ENCODE results near the gene SYNE1. TPM values are rescaled to one million over a fixed set of nuclear protein-coding genes. Genes with fewer than 3 reads are reported as not detected.
"Not testable (repeated sequence)": the region's sequence is repeated elsewhere in the genome, so short reads cannot be mapped to it uniquely, and the experiment has no call there.

SYNE1 gene
- total and polyA plus RNA-seq, 4 experiments from 2014 or later: 22.5 to 228 (median 144) TPM

DNA sequence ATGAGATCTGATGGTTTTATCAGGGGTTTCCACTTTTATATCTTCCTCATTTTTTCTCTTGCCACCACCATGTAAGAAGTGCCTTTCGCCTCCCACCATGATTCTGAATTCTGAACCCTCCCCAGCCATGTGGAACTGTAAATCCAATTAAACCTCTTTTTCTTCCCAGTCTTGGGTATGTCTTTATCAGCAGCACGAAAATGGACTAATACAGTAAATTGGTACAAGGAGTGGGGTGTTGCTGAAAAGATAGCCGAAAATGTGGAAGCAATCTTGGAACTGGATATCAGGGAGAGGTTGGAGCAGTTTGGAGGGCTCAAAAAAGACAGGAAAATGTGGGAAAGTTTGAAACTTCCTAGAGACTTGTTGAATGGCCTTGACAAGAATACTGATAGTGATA lies 560.9 kb downstream of the SYNE1 start:
- H3K4me1 Mint-ChIP-seq; H3K4me3 ChIP-seq (ENCODE audit: low read length in 2 of 2); DNase-seq; H3K27ac Mint-ChIP-seq; H3K27ac ChIP-seq (ENCODE audit: low read depth, low read length); H3K4me1 ChIP-seq (ENCODE audit: insufficient read depth, low read length); CTCF ChIA-PET (ENCODE audit: partially characterized antibody); H3K4me3 Mint-ChIP-seq; H3K27me3 Mint-ChIP-seq; POLR2A ChIA-PET (ENCODE audit: partially characterized antibody); H3K9me3 ChIP-seq (ENCODE audit: control insufficient read depth in 1 of 2, low read length in 2 of 2); H3K27me3 ChIP-seq (ENCODE audit: insufficient read depth, low read length); H3K36me3 ChIP-seq (ENCODE audit: insufficient read depth, low read length); intact Hi-C loops (cut with micrococcal nuclease): not testable (repeated sequence)
- Mint-ChIP-seq H3K36me3 (peaks cover 3 to 31% of the 10 kb centered on the region in 2 donors), H3K9me3 (peaks cover 7 to 39% (median 25%) of the 10 kb centered on the region in 8 donors)

DNA sequence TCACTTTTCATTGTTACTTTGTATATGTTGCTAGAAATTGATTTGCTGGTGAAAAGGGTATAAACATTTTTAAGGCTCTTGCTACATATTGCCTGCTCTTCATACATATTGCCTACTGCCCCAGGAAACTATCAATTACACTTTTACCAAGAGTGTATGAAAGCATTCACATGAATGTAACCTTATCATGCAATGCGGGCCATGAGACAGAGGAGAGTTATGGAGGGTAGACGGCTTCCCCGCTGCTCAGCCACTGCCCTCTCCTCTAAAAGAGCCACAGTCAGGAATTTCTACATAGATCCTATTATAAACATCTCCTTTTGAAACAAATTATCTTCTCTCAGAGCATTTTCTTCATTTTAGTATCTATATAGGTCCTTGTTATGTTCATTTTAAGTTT lies 565.3 kb downstream of the SYNE1 start:
- H3K9me3 Mint-ChIP-seq: peaks cover 4 to 24% (median 21%) of the 10 kb centered on the region in 8 donors
- POLR2A ChIA-PET (ENCODE audit: partially characterized antibody): no interaction called here

More for the DNA sequence above, 565.3 kb downstream of the SYNE1 start:
- DNase-seq: no peak
- Histone ChIP-seq H3K27me3 (ENCODE audit: insufficient read depth, low read length) (no peaks in the 10 kb centered on the region), H3K4me3 (ENCODE audit: low read length in 2 of 2) (no peak overlapping the region), H3K9me3 (ENCODE audit: control insufficient read depth in 1 of 2, low read length in 2 of 2) (no peaks in the 10 kb centered on the region), H3K4me1 (ENCODE audit: insufficient read depth, low read length) (no peaks in the 10 kb centered on the region), H3K36me3 (ENCODE audit: insufficient read depth, low read length) (no peaks in the 10 kb centered on the region), H3K27ac (ENCODE audit: low read depth, low read length) (no peak overlapping the region)
- CTCF ChIA-PET (ENCODE audit: partially characterized antibody): no interaction called here
- H3K4me3 Mint-ChIP-seq: no peak overlapping the region
- H3K27ac Mint-ChIP-seq: no peak overlapping the region
- H3K27me3 Mint-ChIP-seq: peaks cover 0 to 1% of the 10 kb centered on the region in 2 donors
- no peaks in the 10 kb centered on the region for H3K4me1 Mint-ChIP-seq
- intact Hi-C loops (cut with micrococcal nuclease): no loop called here
- H3K36me3 Mint-ChIP-seq: peaks cover 3 to 24% of the 10 kb centered on the region in 2 donors

Other genes with a start within 250 kb of the SYNE1 start
- gene MYCT1, start 60.5 kb upstream of the SYNE1 start, total RNA-seq: not detected
- not detected for gene MYCT1, start 60.5 kb upstream of the SYNE1 start, polyA plus RNA-seq
- not detected for gene VIP, start 113.4 kb upstream of the SYNE1 start, total RNA-seq
- gene VIP, start 113.4 kb upstream of the SYNE1 start, polyA plus RNA-seq: not detected